Coronary artery (tissue), 2 donors: ENCODE results near the gene TSFM.
A peak's percentile ranks its signal among the peaks of the same experiment; 100 is the strongest.

Source experiments
- DNase-seq: peaks from one replicate; pipeline ENCODE4 v3.0.0-alpha.2; 2017; ENCODE audit warnings: low spot score
- H3K27ac ChIP-seq, 2 donors: fragments of 200-600 bp; sonication (generic); one replicate each; pipeline ENCODE4 v1.5.1; 2016 to 2019
- H3K4me3 ChIP-seq: fragments of 200-600 bp; sonication (generic); 2 replicates; pipeline ENCODE4 v1.5.1; 2016; ENCODE audit warnings: mild to moderate bottlenecking, moderate library complexity
- CTCF ChIP-seq: fragments of 200-600 bp; sonication (generic); IDR thresholded peaks from one replicate; pipeline ENCODE4 v1.5.1; 2019; ENCODE audit warnings: antibody characterized with exemption

Gene TSFM

GRCh38 chr12:57737467-57738460 is 44.8 kb upstream of the TSFM start:
- peak overlapping the region; percentile 70 for H3K4me3 ChIP-seq
- no peak overlapping the region for H3K27ac ChIP-seq
- no peak for TF ChIP-seq CTCF
- DNase-seq: no peak

DNA sequence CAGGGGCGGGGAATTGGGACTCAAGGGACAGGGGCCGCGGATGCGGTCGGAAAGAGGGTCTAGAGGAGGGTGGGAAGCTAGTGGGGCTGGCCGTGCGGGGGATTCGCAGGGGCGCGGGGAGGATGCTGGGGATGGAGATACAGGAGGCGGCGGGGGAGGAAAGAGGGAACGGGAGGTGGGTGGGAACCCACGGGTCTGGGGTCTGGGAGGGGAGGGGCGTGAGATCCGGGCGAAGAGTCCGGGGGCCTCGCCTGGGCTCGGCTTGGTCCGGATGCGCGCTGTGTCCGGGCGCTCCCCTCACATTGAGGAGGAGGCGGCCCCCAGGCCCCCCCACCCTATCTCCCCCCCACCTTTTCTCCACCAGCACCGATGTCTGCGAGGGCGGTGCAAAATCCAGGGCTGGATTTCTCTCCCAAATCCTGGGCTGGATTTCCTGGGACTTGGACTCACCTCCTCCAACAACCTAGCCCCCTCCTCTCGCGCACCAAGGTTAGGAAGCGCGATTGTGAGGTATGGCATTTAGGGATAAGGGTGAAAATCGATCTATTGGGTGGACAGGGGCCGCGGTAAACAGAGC is 43.8 kb upstream of the TSFM start, which contains the start of gene AGAP2:
AGAP2 (minus strand) TSS at position 82 of the 577 bp plus-strand sequence. CDS start 496 bp downstream, outside the sequence.
- no peak within 1 kb of the TSS for H3K27ac ChIP-seq
- TF ChIP-seq CTCF: no peak
- no peak for DNase-seq
- peak within 1 kb of the TSS; percentile 70 for H3K4me3 ChIP-seq

GRCh38 chr12:57739387-57739786 is 43.2 kb upstream of the TSFM start:
- no peak for TF ChIP-seq CTCF
- DNase-seq: no peak
- Histone ChIP-seq H3K4me3 (no peak overlapping the region), H3K27ac (no peak overlapping the region)

GRCh38 chr12:57739914-57740538 is 42.6 kb upstream of the TSFM start:
- H3K4me3 ChIP-seq: no peak overlapping the region
- no peak for DNase-seq
- H3K27ac ChIP-seq: no peak overlapping the region

GRCh38 chr12:57740656-57741412 is 41.8 kb upstream of the TSFM start:
- Histone ChIP-seq H3K4me3 (peak overlapping the region; percentile 55), H3K27ac (no peak overlapping the region)
- TF ChIP-seq CTCF: no peak
- DNase-seq: no peak

More at GRCh38 chr12:57739914-57740538, 42.6 kb upstream of the TSFM start:
- TF ChIP-seq CTCF: no peak

DNA sequence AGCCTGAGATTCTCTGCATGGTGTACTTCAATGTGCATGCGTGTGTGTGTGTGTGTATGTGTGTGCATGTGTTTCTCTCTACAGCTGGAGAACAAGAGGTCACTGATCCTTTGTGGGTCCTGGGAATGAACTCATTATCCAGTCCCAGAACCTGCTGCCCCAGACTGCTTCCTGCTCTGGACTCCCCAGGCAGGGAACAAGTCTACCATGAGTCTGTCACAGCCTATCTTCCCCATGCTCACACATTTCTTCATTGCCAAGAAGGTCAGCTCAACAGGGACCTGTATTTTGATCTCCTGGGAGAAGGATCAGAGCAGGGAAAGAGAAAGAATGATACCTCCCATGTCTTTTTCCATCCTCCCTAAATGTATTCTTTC is 41.2 kb upstream of the TSFM start:
- H3K27ac ChIP-seq: no peak overlapping the region
- no peak for DNase-seq
- no peak for TF ChIP-seq CTCF
- H3K4me3 ChIP-seq: peak overlapping the region; percentile 55
